ENCODE data around the gene RBM47. TPM values are rescaled to one million over a fixed set of nuclear protein-coding genes. Genes with fewer than 3 reads are reported as not detected.

RBM47 gene
- total RNA-seq, 2 donors from 2014 or later = 4.4 to 13.7 TPM

- Histone ChIP-seq H3K36me3 (no peaks in the 10 kb centered on the region), H3K9me3 (no peaks in the 10 kb centered on the region), H3K4me3 (no peak overlapping the region), H3K4me1 (no peaks in the 10 kb centered on the region), H3K27ac (no peak overlapping the region), H3K27me3 (no peaks in the 10 kb centered on the region)
- TF ChIP-seq CTCF (IDR thresholded peaks at IDR 0.05) = no peak
- no peak for DNase-seq (ENCODE audit: low spot score)
Measured at GRCh38 chr4:40486534-40486933, 143.1 kb downstream of the RBM47 start.

GRCh38 chr4:40484346-40485090 lies 145.1 kb downstream of the RBM47 start:
- Histone ChIP-seq H3K9me3 (no peaks in the 10 kb centered on the region), H3K27ac (no peak overlapping the region), H3K36me3 (no peaks in the 10 kb centered on the region), H3K27me3 (no peaks in the 10 kb centered on the region), H3K4me3 (no peak overlapping the region), H3K4me1 (no peaks in the 10 kb centered on the region)
- no peak for DNase-seq (ENCODE audit: low spot score)
- no peak for TF ChIP-seq CTCF (IDR thresholded peaks at IDR 0.05)

GRCh38 chr4:40482985-40483647 lies 146.5 kb downstream of the RBM47 start:
- Histone ChIP-seq H3K4me3 (no peak overlapping the region), H3K27me3 (no peaks in the 10 kb centered on the region), H3K4me1 (no peaks in the 10 kb centered on the region), H3K27ac (no peak overlapping the region), H3K36me3 (no peaks in the 10 kb centered on the region), H3K9me3 (no peaks in the 10 kb centered on the region)
- no peak for DNase-seq (ENCODE audit: low spot score)
- no peak for TF ChIP-seq CTCF (IDR thresholded peaks at IDR 0.05)

- DNase-seq (ENCODE audit: low spot score) = no peak
- no peak for TF ChIP-seq CTCF (IDR thresholded peaks at IDR 0.05)
- no peaks in the 10 kb centered on the region for H3K27me3 ChIP-seq
Measured at GRCh38 chr4:40481977-40482376, 147.7 kb downstream of the RBM47 start.

GRCh38 chr4:40480291-40480690 lies 149.4 kb downstream of the RBM47 start:
- no peaks in the 10 kb centered on the region for H3K4me1 ChIP-seq
- no peaks in the 10 kb centered on the region for H3K36me3 ChIP-seq
- TF ChIP-seq CTCF (IDR thresholded peaks at IDR 0.05) = no peak
- no peak overlapping the region for H3K27ac ChIP-seq
- H3K27me3 ChIP-seq = no peaks in the 10 kb centered on the region
- no peak overlapping the region for H3K4me3 ChIP-seq
- no peak for DNase-seq (ENCODE audit: low spot score)
- H3K9me3 ChIP-seq = no peaks in the 10 kb centered on the region

More at GRCh38 chr4:40481977-40482376, 147.7 kb downstream of the RBM47 start:
- Histone ChIP-seq H3K4me3 (no peak overlapping the region), H3K4me1 (no peaks in the 10 kb centered on the region), H3K36me3 (no peaks in the 10 kb centered on the region), H3K9me3 (no peaks in the 10 kb centered on the region), H3K27ac (no peak overlapping the region)

Data from right atrium auricular region (tissue), 2 donors.